HG02870 (cell line): ENCODE data around the gene C1QTNF8.

Source experiments
- ATAC-seq: cut with Tn5 transposase; IDR thresholded peaks from one replicate; pipeline ENCODE4 v1.9.1; 2021; ENCODE audit warnings: mild to moderate bottlenecking, moderate library complexity; ENCODE audit not compliant: unreplicated experiment

C1QTNF8 gene

DNA sequence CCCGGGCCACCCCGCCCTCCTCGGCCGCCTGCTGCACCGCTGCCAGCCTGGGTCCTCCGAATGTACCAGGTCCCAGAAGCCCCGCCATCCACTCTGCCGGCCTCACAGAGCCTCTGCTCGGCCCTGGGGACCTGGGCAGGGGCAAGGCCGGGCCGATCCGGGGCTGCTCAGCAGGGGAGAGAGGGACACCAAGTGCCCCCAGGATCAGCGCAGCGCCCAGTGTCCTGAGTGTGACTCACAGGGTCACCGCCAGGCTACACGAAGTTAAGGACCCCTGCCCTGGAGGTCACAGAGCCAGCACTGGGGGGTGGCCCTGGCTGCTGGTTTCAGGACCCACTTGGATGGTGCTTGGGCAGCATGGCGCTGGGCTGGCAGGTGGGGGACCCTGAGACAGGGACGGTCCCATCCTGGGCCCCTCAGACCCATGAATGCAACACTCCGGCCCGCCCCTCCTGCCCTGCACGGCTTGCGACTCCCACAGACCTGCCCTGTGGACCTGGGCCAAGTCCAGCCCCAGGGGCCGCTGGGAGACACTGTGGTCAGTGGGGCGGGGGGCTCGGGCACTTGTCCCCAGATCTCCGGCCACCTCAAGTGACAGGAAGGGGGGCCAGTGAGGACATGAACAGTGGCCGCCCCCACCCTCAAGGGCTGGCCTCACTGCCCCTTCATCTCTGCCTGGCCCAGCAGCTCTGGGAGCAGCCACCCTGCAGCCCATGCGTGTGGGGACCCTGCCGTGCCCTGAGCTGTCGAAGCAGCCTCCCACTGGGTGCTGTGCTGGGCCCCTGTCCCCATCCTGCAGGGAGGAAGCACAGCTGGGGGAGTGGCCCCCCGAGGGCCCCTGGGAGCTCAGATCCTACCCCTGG lies 46.7 kb downstream of the C1QTNF8 start:
- no peak for ATAC-seq

DNA sequence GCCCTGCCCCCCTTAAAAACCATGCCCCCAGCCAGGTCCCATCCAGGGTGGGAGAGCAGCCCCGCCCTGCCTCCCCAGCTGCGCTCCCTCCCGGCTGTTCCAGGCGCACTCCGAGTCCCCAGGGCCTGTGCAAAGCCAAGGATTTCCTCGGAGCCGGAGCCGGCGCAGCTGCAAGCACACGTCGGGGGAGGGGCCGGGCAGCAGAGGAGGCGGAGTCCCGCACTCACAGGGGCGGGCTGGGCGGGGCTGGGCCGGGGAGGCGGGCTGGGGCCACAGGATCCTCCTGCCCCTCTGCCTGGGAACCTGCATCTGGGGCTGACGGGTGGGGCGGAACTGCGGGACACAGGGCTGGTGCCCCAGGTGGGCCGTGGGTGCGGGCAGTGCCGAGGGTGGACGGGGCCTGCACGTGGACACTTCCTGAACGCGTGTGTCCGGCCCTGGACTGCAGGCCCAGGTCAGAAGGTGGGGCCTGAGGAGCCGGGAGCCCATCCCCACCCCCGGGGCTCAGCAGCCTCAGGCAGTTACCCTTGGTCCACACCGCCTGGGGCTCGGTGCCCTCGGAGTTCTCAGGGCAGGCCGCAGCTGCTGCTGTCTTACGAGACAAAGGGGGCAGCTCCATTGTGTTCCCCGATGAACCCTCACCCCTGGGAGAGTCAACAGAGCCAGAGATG lies 47.5 kb downstream of the C1QTNF8 start:
- no peak for ATAC-seq

DNA sequence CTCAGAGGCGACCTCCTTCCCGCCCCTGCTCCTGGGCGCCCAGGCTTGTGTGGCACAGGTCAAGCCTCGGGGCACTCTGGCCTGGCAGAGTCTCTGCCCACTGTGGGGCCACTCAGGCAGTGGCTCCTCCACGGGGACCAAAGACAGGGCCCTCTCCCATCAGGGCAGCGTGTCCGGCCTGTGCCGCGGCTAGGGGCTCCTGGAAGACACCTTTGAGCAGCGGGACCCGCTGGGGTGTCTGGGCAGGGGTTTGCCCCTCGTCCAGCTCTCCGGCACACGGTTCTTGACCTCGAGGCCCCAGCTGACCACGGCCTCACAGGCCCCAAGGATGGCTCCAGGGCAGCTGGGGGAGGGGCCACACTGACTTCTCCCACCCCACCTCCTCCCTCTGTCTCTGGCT lies 48.2 kb downstream of the C1QTNF8 start:
- no peak for ATAC-seq

DNA sequence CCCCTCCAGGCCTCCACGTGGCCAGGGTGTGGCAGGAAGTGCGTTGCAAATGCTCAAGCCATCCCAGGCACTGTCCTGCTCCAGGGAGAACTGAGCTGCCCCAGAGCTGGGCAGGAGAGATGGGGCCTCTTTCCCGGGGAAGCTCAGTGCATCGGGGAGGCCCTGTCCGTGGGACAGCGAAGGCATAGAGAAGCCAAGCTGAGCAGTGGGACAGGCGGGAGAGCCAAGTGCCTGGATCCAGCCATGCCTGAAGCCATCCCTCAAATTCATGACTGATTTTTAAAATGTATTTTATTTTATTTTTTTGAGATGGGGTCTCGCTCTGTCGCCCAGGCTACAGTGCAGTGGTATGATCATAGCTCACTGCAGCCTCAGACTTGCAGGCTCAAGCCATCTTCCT lies 48.9 kb downstream of the C1QTNF8 start:
- ATAC-seq, result no peak

DNA sequence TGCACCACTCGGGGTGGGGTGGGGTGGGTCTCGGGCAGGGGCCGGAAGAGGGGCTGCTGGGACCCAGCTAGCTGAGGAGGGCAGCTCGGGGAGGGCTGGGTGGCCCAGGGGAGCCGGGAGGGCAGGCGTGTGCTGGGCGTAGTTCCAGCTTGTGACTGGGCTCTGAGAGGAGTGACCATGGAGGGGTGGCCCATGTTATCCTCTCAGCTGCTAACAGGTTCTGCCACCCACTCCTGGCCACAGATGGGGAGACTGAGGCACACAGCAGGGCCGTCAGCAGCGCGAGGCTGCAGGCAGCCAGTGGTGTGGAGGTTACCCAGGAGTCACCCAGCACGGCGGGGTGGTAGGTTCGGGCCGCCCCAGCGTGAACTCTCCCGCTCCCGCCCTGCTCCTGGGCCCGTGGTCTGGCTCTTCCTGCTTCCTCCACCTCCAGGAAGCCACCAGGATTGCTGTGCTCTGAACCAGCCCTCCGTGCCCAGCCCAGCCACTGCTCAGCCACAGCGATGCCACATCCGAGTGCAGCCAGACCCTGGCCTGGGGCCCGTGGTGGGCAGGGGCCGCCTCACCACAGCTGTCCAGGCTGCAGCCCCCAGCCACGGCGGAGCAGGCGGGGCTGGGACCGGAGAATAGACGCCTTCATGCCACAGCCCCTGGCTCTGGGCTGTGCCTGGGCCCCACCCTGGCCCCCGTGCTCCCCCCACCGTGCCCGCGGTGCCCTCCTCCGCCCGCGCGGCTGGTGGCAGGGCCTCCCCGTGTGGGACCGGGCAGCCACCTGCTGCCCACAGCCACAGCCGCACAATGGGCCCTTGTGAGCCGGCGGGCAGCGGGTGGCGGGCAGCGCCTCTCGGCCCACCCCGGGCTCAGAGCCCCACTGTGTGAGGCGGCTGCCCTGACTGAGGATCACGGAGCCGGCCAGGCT lies 49.8 kb downstream of the C1QTNF8 start:
- no peak for ATAC-seq

DNA sequence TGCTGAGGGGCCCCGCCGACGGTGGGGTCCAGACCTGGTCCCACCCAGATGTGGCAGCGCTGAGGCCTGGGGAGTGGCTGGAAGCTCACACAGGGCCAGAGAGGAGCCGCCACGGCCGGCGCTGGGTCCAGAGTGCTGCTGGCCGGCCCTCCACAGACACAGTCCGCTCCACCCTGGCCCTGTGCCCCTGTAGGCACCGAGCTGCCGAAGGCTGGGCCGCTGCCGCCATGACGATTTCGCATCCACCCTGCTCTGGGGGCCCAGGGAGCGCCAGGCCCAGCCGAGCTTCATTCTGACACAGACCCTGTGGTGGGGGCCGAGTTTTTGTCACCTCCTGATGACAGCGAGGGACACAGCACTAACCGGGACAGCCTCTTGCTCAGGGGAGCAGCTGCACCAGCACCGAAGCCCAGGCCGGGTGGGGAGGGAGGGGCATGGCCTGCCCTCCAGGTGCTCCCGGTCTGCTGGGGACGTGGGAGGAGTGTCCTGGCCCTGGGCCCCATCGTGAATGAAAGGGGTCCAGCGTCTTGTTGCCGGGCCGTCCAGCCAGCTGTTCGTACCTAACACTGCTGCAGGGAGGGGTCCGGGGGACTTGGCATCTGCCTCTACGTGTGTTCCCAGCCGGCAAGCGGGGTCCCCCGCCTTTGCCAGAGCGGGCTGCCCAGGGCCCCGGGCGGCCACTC lies 50.6 kb downstream of the C1QTNF8 start:
- no peak for ATAC-seq

DNA sequence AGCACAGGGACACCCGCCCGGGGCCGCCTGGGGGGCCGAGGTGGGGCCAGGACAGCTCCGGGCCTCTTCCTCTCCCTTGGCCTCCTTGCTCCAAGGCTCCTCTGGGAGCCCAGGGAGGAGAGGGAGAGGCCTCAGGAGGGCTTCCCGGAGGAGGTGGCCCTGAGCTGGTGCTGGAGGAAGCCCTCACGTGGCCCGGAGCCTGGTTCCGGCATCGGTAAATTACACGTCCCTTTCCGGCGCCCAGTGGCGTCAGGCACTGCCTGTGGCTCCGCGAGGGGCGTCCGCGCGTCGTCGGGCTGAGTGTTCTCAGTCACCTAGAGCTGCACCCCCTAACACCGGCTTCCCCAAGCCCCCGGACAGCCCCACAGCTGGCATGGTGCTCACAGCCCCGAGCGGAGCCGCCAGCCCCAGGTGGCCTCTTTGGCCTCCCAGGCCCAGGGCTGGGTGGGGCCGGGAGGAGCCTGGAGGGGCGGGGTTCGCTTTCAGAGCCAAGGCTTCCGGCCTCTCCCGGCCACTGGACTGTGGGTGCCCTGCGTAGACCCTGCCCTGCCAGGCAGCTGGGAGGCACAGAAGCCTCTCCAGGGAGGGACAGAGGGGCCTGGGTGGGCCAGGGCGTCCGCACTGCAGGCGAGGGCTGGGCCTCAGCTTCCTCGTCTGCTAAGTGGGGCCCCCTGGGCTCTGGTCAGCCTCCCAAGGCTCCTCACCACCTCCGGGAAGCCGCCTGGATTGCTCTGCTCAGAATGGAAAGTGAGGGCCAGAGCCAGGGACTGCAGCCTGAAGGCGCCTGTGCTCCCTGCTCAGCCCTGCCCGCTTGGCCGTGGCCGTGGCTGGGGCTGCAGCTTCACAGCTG lies 51.4 kb downstream of the C1QTNF8 start:
- ATAC-seq, result no peak

DNA sequence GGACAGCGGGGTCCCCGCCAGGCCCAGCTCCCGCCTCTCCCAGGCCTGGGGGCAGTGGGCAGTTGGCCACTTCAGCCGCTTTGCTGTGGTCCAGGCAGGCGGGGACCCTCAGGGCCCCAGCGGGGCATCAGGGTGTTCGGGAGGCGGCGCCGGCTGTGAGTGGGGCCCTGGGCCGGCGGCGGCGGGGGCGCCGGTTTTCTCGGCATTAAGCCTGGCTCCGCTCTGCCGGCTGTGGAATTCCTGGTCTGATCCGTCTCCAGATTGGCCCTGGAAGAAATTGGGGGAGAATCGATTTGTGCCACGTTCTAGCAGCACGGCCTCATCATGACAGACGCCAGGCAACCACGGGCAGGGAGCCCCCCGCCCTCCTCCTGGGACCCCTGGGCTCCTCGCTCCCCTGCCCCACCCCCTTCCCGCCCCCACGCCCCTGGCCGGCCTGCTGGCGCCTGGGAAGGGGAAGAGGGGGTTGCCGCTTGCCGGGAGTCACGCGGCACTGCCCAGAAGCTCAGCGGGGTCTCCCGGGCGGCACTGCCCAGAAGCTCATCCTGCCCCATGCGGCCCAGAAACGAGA lies 52.1 kb downstream of the C1QTNF8 start:
- no peak for ATAC-seq

DNA sequence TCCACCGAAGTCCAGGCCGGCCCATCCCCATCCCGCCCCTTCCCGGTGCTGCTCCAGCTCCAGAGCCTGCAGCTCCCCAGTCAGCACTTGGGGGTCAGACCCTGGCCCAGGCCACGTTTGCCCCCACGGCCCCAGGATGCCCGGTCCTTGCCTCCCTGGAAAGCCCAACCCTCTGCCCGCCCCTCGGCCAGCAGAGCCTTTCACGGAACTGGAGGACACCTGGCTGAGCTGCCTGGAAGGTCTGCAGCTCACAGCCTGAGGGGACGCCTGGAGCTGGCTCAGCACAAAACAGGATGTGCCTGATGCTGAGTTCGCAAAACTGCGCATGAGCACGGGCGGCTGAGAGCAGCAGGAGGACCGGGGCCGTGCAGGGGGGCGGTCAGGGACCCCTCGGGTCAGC lies 53.2 kb downstream of the C1QTNF8 start:
- ATAC-seq, result no peak

DNA sequence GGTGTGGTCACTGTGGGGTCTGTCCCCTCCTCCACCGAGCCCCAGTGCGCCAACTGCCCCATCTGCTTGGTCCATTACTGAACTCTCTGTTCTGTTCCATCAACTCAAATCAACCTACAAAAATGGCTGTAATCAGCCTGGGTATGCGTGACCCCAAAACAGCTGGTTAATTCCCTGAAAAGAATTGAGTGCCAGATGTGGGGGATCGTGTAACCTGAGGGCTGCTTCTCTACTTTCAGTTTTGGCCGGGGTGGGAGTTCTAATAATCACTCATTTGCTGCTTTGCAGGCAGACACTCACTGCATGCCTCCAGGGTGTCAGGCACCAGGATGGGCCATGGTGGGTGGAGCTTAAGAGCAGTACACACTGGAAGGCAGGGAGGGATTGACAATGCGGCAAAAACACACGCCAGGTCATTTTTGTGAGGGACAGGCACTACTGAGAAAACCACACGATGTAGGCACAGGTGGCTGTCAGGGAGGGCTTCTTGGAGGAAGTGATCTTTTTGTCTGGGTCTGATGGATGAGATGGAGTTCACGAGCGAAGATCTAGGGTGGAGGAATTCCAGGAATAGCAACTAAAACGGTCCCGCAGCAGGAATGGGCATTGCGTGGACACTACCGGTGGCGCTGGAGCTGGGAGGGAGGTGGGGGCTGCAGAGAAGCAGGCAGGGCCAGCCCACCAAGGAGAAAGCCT lies 53.8 kb downstream of the C1QTNF8 start:
- ATAC-seq, result no peak

DNA sequence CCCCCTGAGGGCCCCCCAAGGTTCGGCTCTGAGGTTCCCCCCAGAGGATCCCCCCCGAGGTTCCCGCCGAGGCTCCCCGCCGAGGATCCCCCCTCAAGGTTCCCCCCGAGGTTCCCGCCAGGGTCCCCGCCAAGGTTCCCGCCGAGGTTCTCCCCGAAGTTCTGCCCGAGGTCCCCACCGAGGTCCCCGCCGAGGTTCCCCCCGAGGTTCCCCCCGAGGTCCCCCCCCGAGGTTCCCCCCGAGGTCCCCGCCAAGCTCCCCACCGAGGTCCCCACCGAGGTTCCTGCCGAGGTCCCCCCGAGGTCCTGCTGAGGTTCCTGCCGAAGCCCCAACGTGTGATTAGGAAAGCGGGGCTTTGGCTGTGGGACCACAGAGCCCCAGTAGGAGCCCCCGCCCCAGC lies 55.7 kb downstream of the C1QTNF8 start:
- no peak for ATAC-seq

DNA sequence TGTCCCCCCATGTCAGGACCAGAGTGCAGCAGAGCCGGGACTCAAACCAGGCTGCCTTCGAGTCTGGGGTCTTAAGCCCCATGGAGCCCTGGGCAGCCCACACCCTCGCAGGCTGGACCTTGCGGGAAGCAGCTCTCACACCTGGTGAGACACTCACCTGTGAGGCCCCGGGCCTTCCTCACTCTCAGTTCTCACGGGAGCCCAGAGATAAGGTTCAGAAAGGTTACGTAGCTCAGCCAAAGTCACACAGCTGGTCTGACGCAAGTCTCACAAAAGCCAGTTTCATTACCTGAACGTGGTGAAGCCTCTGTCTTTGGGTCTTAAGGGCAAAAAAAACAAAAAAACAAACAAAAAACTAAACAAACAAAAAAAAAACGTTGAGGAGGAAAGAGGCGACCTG lies 56.3 kb downstream of the C1QTNF8 start:
- no peak for ATAC-seq

DNA sequence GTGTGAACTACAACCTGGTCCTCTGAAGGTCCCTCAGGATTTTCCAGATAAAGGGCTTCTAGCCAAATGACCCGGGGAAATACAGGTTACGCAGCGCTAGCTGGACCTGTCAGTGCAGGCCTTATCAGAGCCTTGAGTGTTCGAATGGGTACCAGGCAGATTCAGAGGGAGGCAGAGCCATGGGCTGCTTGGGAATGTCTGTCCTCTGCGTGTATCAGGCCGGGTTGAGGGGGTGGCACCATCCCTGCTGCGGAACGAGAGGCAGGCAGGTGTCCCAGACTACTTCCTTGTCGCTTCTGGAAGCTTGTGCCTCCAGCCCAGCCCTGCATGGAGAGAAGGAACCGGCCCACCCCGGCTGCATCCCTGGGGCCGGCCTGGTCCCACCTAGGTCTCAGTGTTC lies 57.1 kb downstream of the C1QTNF8 start:
- ATAC-seq, result no peak
